Stomach (tissue), 9 donors: ENCODE data around the gene PILRB. TPM values are rescaled to one million over a fixed set of nuclear protein-coding genes. Genes with fewer than 3 reads are reported as not detected.

Experiments used
- DNase-seq, 2 donors: peaks; one replicate each; pipeline versions ENCODE4 v3.0.0 to v3.0.0-alpha.2; 2013 to 2019
- H3K27ac ChIP-seq, 5 donors: fragments of 200-600 bp in 4 of 5; sonication (generic) in 4 of 5; one replicate each; pipeline ENCODE4 v1.5.1; 2013 to 2019; ENCODE audit warnings: mild to moderate bottlenecking in 1 of 5, moderate library complexity in 1 of 5
- H3K27me3 ChIP-seq, 3 donors: fragments of 200-600 bp; sonication (generic); one replicate each; pipeline ENCODE4 v1.5.1; 2017 to 2019; ENCODE audit warnings: mixed run types in 1 of 3
- H3K36me3 ChIP-seq, 4 donors: fragments of 200-600 bp; sonication (generic); 1 replicate in 3 of 4; 2 replicates in 1 of 4; pipeline ENCODE4 v1.5.1; 2016 to 2019
- H3K4me1 ChIP-seq, 4 donors: fragments of 200-600 bp; sonication (generic); one replicate each; pipeline ENCODE4 v1.5.1; 2016 to 2019
- H3K4me3 ChIP-seq, 4 donors: fragments of 200-600 bp; sonication (generic) in 3 of 4; one replicate each; pipeline ENCODE4 v1.5.1; 2016 to 2019; ENCODE audit warnings: mild to moderate bottlenecking in 1 of 4
- H3K9me3 ChIP-seq, 4 donors: fragments of 200-600 bp; sonication (generic); one replicate each; pipeline ENCODE4 v1.5.1; 2016 to 2019
- EP300 ChIP-seq: sonication (generic); formaldehyde crosslinking; IDR thresholded peaks from one replicate; pipeline ENCODE4 v1.6.1; 2017; ENCODE audit warnings: antibody characterized with exemption
- POLR2A ChIP-seq, 4 donors: fragments of 450-650 bp; IDR thresholded peaks; one replicate each; pipeline ENCODE4 v1.6.1; 2016; ENCODE audit warnings: antibody characterized with exemption in 4 of 4, control low read depth in 2 of 4, mild to moderate bottlenecking in 1 of 4, moderate library complexity in 1 of 4
- POLR2AphosphoS5 ChIP-seq, 3 donors: sonication (generic); formaldehyde crosslinking; IDR thresholded peaks; one replicate each; pipeline ENCODE4 v1.6.1; 2016; ENCODE audit warnings: antibody characterized with exemption in 3 of 3
- WGBS, 5 donors: extraction: QIAGEN DNeasy Blood & Tissue Kit in 3 of 5; methylation state at CpG; one replicate each; pipeline versions ENCODE4 v1.1.5 to v1.1.7; 2013 to 2018; 5-methylcytosine and 5-hydroxymethylcytosine counted together
- intact Hi-C: fragments of 100-400 bp; cut with DNase I; formaldehyde crosslinking; loops from one replicate; pipeline ENCODE4 v1.15.1; 2023; ENCODE audit warnings: low total_unique reads
- polyA plus RNA-seq, 3 donors: library from polyadenylated mRNA; stranded (reverse); fragments of 200-250 nt; gene quantifications; one replicate each; pipeline ENCODE4 v1.2.3, GENCODE V29; 2013
- total RNA-seq, 5 donors: library from RNA; depleted of rRNA; stranded (reverse); fragments of >200 nt; gene quantifications; one replicate each; pipeline versions ENCODE4 v1.1.0 to v1.2.3, GENCODE V29; 2014 to 2016
- TF ChIP-seq, protein P1 (sequence below), 7 experiments: fragments of 450-650 bp in 4 of 7; fragments of 200-600 bp in 3 of 7; sonication (generic) in 3 of 7; IDR thresholded peaks; one replicate each; pipeline ENCODE4 v1.5.1; 2016 to 2019; ENCODE audit warnings: antibody characterized with exemption in 7 of 7, control low read depth in 2 of 7, mild to moderate bottlenecking in 1 of 7
- donor health status: healthy with polysubstance abuse.
- donor health status: Bipolar disorder and iron deficiency.
- donor health status: healthy.

The PILRB gene
- total and polyA plus RNA-seq, 8 donors, result 16.8 to 141 (median 60.3) TPM

DNA sequence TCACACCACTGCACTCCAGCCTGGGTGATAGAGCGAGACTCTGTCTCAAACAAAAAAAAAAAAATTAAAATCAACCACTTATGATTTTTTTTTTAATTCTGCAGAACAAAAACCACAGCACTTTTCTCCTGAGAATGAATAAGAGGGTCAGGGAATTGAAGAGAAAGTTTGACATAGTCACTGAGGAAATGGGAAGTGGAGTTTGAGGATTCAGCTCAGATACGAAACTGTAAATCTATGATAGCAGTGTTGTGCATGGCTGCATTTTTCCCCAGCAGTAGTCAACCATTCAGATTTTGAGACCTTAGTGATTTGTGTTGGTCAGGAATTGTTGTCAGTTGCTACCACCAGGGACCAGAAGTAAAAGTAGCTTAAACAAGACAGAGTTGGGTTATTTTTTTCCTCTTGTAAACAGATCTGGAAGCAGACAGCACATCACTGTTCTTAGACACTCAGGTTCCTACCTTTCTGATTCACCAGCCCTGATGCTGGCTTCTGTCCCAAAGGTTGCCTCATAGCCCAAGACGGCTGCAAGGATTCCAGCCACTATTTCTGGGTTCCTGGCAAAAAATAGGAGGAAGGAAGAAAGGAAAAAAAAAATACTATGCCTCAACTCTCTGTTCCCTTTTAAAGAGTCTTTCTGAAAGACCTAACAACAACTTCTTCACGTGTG, 35.5 kb downstream of the PILRB start:
- no peak for TF ChIP-seq POLR2AphosphoS5 (IDR thresholded peaks at IDR 0.05)
- TF ChIP-seq POLR2A (IDR thresholded peaks at IDR 0.05), result no peak
- TF ChIP-seq EP300, result no peak
- TF ChIP-seq, protein P1, sequence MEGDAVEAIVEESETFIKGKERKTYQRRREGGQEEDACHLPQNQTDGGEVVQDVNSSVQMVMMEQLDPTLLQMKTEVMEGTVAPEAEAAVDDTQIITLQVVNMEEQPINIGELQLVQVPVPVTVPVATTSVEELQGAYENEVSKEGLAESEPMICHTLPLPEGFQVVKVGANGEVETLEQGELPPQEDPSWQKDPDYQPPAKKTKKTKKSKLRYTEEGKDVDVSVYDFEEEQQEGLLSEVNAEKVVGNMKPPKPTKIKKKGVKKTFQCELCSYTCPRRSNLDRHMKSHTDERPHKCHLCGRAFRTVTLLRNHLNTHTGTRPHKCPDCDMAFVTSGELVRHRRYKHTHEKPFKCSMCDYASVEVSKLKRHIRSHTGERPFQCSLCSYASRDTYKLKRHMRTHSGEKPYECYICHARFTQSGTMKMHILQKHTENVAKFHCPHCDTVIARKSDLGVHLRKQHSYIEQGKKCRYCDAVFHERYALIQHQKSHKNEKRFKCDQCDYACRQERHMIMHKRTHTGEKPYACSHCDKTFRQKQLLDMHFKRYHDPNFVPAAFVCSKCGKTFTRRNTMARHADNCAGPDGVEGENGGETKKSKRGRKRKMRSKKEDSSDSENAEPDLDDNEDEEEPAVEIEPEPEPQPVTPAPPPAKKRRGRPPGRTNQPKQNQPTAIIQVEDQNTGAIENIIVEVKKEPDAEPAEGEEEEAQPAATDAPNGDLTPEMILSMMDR (IDR thresholded peaks at IDR 0.05), result no peak
- Histone ChIP-seq H3K9me3 (no peaks in the 10 kb centered on the region), H3K27ac (no peak overlapping the region), H3K27me3 (no peaks in the 10 kb centered on the region), H3K36me3 (no peaks in the 10 kb centered on the region), H3K4me1 (peaks cover 0 to 6% (median 0%) of the 10 kb centered on the region in 4 donors), H3K4me3 (no peak overlapping the region)
- intact Hi-C loops, result no loop called here
- DNase-seq, result no peak
- WGBS, 5 donors, result 68 to 82% (median 75%) methylated on average over 4 of the region's 4 CpGs

- no peak for TF ChIP-seq EP300
- TF ChIP-seq POLR2AphosphoS5 (IDR thresholded peaks at IDR 0.05), result no peak
- TF ChIP-seq POLR2A (IDR thresholded peaks at IDR 0.05), result no peak
- TF ChIP-seq, protein P1 (IDR thresholded peaks at IDR 0.05), result no peak
- H3K4me3 ChIP-seq, result no peak overlapping the region
- peaks cover 0 to 6% (median 0%) of the 10 kb centered on the region in 4 donors for H3K4me1 ChIP-seq
- DNase-seq, result no peak
- intact Hi-C loops, result no loop called here
- WGBS, 5 donors, result 48 to 75% (median 54%) methylated on average over 2 of the region's 2 CpGs
- H3K36me3 ChIP-seq, result no peaks in the 10 kb centered on the region
- no peaks in the 10 kb centered on the region for H3K9me3 ChIP-seq
- H3K27ac ChIP-seq, result no peak overlapping the region
- no peaks in the 10 kb centered on the region for H3K27me3 ChIP-seq
Observed at GRCh38 chr7:100394077-100394476, 36.2 kb downstream of the PILRB start.

DNA sequence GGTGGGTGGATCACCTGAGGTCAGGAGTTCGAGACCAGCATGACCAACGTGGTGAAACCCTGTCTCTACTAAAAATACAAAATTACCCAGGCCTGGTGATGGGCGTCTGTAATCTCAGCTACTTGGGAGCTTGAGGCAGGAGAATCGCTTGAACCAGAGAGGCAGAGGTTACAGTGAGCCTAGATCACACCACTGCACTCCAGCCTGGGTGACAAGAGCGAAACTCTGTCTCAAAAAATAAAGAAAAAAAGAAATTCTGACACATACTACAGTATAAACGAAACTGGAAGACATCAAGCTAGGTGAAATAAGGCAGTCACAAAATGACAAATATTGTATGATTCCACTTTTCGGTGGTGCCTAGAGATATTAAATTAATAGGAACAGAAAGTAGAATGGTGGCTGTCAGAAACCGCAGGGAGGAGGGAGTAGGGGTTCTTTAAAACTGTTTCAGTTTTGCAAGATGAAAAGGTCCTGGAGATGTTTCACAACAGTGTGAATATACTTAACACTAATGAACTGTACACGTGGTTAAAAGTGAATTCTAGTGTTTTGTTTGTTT, 38.6 kb downstream of the PILRB start:
- Histone ChIP-seq H3K27ac (peak overlapping the region in 1 of 5 donors; percentile 62), H3K36me3 (peaks cover 0 to 2% (median 0%) of the 10 kb centered on the region in 4 donors), H3K4me3 (no peak overlapping the region), H3K9me3 (no peaks in the 10 kb centered on the region), H3K27me3 (no peaks in the 10 kb centered on the region), H3K4me1 (peaks cover 0 to 6% (median 0%) of the 10 kb centered on the region in 4 donors)
- TF ChIP-seq, protein P1 (IDR thresholded peaks at IDR 0.05), result no peak
- no peak for TF ChIP-seq POLR2AphosphoS5 (IDR thresholded peaks at IDR 0.05)
- no peak for TF ChIP-seq EP300
- TF ChIP-seq POLR2A (IDR thresholded peaks at IDR 0.05), result no peak
- WGBS, 5 donors, result 62 to 76% (median 74%) methylated on average over 9 of the region's 9 CpGs
- intact Hi-C loops, result no loop called here
- no peak for DNase-seq

DNA sequence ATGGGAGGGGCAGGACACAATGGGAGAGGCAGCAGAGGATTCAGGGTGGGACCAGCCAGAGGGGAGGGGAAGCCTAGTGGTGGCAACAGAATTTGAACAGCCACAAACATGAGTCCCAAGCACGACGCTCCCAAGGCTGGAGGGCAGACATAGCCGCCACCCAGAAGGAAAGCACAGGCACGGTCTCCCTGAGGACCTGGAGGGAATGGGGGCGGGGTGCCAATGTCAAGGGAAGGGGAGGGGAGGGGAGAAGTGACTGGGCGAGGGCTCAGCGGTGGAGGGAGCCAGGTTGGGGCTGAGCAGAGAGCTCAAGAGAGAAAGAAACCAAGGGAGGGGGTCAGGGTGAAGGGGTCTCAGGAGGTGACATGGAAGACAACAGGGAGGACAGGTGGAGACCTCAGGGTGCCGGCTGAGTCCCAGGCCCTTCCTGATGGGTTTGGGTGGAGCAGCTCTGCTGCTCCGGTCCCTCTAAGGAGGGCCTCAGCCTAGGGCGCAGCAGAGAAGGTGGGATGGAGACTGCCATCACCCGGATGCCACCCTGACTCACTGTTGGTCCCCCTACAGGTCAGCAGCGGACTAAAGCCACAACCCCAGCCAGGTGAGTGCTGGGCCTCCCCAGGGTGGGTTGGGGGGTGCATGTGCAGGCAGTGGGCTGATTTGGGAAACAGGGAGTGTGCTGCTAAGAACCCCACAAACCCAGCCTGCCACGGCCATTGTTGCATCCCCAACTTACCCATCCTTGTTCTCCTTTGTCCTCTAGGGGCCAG, 39.6 kb downstream of the PILRB start:
- intact Hi-C loops, result no loop called here
- no peak overlapping the region for H3K27ac ChIP-seq

More for the DNA sequence above, 39.6 kb downstream of the PILRB start:
- Histone ChIP-seq H3K27me3 (no peaks in the 10 kb centered on the region), H3K4me3 (no peak overlapping the region), H3K4me1 (peaks cover 0 to 6% (median 0%) of the 10 kb centered on the region in 4 donors), H3K9me3 (no peaks in the 10 kb centered on the region), H3K36me3 (peaks cover 0 to 8% (median 0%) of the 10 kb centered on the region in 4 donors)
- no peak for DNase-seq
- 49 to 66% (median 54%) methylated on average over 7 to 13 of the region's 13 CpGs for WGBS, 5 donors
- TF ChIP-seq POLR2A (IDR thresholded peaks at IDR 0.05) (no peak), EP300 (no peak)
